GM21367 (cell line): Measurements from ENCODE around the gene RABAC1.

Source experiments
- ATAC-seq: cut with Tn5 transposase; IDR thresholded peaks from one replicate; pipeline ENCODE4 v1.9.1; 2021; ENCODE audit not compliant: unreplicated experiment

RABAC1 gene

GRCh38 chr19:41930322-41930722 is 28.8 kb downstream of the RABAC1 start:
- ATAC-seq: no peak

DNA sequence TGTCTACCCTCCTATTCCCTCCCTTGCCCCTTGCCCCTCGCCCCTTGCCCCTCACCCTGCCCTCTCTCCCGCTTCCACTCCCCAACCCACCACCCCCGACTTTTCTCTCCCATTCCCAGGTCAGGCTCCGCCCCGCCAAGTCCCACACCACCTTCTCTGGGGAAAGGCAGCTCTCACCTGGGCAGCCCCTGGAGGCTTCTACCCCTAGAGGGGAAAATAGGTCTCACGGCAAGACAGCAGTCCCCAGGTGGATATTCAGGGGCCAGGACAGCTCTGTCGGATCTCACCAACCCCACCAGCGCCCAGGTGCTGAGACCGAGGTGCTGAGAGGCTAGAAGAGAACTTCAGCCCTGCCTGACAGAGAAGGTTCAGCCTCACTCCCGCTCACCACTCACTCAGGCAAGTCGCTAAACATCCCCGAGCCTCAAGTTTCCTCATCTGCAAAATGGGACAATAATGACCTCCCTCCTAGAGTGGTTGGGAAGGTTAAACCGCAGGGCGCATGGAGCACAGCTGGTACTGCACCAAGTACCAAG is 29.5 kb downstream of the RABAC1 start:
- no peak for ATAC-seq

DNA sequence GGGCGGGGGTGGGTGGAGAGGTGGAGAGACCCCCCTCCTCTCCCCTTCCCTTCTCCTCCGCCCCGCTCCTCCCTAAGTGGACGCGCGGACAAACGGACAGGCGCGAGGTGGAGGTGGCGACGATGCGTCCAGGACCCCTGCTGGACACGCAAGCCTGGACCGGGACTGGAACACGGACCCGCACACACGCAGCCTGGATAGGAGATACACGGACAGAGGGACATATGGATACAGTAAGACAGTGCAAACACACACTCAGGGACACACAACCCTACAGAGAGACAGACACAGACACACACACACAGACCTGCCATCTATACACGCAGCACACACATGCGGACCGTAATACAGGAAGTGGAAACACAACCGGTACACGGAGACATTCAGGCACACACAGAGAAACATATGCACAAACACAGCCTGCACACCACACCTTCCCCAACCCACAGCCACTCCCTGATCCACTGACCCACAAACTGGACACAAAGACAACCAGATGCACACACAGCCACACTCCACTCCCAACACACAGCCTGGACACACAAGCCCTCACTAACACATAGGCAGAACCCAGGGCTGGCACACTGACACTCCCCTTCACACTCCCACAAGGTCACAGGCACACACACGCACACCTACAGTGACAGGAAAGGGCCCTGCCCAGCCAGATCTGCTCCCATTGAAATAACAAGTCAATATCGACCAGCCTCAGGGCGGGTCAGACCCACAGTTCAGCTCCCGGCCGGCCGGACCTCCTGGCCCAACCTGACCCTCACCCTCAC is 30.2 kb downstream of the RABAC1 start:
- no peak for ATAC-seq

- no peak for ATAC-seq
Observed at GRCh38 chr19:41928221-41928683, 30.9 kb downstream of the RABAC1 start, which contains the start of gene ERFL. Gene ERFL, minus strand, starts transcription at chr19:41928449. Its CDS starts 15,530 bp downstream, at chr19:41912919.

DNA sequence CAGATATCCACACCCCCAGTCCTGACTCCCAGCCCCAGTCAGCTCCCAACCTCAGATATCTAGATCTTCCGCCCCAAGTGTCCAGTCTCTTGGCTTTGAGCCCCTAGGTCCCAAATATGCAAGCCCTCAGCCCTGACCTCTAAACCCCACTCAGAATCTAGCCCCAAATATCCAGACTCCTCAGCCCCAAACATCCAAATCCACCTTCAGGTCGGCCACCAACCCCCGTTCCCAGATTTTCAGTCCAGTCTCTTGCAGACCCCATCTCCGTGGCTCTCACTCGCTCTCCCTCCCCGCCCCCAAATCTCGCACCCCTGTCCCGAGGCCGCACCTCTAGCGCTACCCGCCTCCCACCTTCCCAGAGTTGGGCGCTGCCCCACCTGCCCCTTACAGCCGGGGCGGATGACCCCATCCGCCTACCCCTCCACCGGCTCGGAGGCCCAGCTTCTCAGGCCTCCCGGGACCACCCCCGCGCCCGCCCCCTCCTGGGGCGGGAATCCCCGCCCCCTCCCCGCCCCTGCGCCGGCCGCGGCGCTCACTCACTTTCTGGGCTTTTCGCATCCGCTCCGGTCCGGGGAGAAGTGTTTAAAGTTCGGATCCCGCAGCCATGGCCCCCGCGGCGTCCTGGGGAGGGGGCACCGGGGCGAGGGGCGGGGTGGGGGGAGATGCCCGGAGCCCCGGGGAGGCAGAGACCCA is 31.5 kb downstream of the RABAC1 start:
- ATAC-seq: no peak

DNA sequence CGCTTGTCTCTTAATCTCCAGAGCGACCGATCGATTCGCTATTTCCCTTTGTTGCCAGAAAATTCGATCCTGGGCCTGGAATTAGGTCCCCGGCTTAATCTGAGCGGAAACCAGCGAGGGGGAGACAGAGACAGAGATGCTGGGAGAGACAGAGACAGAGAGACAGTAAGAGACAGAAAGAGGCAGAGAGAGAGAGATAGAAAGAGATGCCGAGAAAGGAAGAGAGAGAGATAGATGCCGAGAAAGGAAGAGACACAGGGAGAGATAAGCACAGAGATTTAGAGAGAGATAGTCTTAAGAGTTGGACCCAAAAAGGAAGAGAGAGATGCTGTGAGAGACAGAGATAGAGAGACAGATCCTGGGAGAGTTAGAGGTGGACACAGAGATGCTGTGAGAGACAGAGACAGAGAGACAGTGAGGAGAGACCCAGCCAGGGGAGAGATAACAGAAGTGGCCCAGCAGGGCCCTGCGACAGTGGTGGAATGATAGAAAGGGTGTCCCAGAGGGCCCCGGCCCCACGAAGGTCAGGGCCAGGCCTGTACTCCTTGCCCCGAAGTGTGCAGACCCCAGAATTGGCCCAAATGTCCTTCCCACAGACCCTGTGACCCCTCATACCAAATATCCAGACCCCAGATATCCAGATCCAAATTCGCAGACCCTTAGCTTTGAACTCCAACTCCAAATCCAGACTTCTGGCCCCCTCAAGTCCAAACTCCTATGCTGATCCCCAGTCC is 32.2 kb downstream of the RABAC1 start:
- no peak for ATAC-seq

DNA sequence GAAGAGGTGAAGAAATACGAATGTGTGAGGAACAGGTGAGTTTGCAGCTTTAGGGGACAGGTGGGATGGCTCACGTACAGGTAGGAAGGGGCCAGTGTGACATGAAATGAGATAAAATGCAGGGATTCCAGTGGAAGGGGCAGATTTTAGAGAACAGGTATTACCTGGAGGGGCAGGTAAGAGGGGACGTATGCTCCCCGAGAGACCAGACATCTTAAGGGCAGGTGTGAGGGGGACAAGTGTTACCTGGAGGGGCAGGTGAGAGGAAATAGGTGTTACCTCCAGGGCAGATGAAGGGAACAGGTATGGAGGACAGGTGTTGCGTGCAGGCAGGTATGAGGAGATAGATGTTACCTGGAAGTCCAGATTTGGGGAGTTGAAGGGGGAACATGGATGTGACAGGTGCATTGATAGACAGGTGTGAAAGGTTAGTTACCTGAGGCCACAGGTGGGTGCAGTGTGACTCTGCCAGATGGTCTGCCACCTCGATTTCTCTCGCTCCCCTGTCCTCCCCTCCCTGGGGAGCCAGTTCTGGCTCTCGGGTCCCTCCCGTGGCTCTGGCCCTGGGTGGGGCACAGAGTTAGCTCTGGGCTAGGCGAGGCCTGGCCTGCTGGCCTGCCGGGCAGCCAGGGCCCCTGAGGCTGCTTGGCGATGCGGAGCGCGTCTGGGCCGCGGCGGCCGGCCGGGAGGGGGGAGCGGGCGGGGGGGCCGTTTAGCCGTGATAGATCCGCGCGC is 32.9 kb downstream of the RABAC1 start:
- ATAC-seq: no peak

DNA sequence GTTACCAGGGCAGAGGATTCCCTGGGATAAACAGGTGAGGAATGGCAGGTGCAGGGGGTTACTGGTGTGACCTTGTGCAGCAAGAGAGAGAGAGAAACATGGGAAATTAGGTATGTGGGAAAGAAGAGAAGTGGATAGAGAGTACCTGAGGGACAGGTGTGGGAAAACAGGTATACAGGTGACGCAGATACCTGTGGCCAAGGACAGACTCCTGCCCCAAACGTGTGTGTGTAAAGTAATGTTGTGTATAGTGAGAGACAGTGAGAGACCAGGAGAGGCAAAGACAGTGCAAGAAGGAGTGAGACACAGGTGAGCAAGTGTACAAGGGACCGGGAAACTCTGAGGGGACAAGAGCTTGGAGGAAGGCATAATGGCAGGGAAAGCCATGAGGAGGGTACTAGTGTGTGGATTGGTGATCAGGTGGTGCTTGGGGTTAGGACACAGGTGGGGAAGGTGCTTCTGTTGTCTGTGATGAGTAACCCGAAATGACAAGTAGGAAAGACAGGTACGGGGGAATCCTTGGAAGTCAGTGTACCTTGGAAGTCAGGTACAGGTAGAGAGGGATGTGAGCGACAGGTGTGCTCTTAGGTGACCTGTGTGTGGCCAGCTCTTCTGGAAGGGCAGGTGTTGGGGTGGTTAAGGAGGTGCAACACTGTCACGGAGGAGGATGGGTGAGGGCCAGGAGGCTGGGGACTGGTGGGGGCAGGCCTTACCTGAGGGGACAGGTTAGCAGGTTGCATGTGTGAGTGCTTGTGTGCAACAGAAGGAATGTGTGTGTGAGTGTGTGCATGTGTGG is 33.7 kb downstream of the RABAC1 start:
- no peak for ATAC-seq

DNA sequence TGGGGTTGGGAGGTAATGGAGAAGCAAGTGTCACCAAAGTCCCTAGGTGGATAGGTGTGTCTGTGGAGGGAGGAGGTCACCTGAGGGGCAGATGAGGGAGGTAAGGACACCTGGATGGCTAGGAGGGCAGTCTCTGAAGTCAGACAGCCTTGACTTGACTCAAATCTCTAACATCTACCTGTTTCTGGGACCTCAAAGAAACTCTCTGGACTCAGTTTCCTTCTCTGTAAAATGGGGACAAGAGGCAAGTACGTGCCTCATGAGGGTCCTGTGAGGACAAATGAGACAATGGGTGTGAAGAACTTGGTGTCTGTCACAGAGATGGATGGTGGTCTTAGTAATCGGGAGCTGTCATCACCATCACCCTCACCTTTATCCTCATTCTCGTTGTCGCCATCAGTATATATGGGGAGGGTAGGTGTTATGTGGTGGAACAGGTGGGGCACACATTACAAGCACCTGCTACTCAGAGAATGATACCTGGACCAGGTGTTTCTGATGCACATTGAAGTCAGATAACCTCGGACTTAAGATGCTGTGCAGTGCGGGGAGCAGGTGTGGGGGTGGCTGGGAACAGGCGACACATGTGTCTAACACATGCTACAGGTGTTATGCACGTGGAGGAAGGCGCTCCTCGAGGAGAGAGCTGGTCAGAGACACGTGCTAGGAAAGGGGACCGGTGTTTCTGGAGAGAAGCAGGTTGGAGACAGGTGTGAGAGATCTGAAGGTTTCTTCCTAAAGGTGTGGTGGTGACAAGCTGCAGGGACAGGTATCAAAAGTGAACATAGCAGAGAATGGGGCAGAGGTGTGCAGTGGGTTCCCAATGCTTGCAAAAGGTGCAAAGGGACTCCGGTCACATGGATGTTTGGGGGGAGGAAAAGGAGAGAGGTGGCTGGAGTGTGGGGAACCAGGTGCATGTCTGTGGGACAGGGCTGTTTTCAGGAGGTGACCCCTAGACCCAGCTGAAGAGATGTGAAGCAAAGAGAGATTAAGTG is 34.7 kb downstream of the RABAC1 start:
- ATAC-seq: no peak

DNA sequence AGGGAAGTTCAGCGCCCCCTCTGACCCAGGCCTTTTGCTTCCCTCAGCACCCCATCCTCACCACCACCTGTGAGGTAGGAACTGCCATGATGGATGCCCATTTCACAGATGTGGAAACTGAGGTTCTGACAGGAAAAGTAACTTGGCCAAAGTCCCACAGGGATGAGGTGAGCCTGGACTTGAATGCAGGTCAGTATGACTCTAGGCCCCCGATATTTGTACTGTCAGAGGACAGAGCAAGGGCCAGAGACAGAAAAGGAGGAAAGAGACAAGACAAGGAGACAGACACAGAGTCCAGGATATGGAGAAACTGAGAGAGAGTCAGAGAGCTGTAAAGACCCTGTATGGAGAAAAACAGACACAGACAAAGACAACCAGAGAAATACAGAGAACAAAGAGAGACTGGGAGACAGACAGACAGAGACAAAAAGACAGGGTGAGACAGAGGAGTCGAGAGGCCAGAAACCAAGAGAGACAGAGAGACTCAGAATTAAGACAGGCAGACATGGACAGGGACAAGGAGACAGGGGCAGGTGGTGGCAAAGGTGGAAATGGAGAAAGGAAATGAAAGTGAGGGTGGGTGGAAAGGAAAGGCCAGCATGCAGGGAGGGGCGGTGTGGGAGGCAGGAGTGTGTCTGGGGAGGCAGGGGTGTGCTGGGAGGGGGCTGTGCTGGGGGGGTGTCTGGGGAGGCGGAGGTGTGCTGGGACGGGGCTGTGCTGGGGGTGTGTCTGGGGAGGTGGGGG is 35.9 kb downstream of the RABAC1 start:
- no peak for ATAC-seq

- no peak for ATAC-seq
Observed at GRCh38 chr19:41922585-41922984, 36.5 kb downstream of the RABAC1 start.

DNA sequence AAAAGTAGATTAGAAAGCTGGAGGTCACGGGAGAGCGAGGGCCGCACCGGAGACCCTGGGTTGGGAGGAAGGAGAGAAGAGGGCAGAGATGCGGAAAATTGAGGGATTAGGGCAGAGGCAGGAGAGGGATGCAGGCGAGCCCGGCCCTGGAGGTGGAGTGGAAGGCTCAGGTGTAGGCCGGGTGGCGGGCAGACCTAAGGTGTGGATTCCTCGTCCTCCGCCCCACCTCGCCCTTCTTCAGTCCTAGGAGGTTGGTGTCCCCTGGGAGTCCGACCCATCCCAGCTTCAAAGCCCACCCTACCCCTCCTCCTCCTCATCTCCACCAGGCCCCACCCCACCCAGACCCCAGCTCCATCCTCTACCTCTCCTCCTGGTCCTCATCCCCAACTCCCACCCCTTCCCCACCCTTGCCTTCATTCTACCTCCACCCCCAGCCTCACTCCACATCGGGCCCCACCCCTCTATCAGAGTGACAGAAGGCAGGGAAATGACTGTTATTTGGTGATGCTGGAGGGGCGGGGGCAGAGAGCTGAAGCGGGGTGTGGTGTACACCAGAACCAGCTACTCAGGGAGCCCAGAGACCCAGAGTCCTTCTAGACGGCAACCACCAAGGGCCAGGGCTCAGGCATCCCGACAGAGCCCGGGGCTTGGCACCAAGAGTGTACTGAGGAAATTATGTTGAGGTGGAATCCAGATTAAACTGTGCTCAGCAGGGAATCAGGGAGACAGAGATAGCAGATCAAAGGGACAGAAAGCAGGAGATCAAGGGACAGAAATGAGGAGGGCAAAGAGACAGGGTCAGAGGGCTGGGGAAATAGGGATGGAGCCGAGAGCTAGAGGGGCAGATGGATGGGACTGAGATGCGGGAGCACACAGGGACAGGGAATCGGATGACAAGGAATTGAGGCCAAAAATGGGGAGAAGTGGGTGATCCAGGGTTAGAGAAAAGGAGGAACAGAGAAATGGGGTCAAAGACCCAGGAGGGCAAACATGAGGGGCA is 37.2 kb downstream of the RABAC1 start:
- no peak for ATAC-seq

- no peak for ATAC-seq
Observed at GRCh38 chr19:41920882-41921576, 38.1 kb downstream of the RABAC1 start.

DNA sequence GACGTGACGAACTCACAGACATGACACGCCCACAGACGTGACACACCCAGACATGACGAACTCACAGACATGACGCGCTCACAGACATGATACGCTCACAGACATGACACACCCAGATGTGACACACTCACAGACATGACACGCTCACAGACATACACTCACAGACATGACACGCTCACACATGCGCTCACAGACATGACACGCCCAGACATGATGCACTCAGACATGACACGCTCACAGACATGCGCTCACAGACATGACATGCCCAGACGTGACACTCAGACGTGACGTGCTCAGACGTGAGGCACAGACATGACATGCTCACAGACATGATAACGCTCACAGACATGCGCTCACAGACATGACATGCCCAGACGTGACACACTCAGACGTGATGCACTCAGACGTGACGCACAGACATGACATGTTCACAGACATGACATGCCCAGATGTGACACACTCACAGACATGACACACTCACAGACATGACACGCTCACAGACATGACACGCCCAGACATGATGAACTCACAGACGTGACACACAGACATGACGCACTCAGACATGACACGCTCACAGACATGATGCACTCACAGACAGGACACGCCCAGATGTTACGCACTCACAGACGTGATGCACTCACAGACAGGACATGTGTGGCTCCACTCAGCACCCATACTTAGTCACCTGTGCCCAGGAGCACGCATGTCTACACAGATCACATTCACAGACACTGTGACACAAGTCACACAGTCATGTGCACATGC is 39.0 kb downstream of the RABAC1 start:
- no peak for ATAC-seq

GRCh38 chr19:41918653-41919244 is 40.4 kb downstream of the RABAC1 start:
- no peak for ATAC-seq
